ENCODE data around the gene FGR.
"Not testable (repeated sequence)": the region's sequence is repeated elsewhere in the genome, so short reads cannot be mapped to it uniquely, and the experiment has no call there.

FGR gene

GRCh38 chr1:27621051-27621920 is 13.7 kb downstream of the FGR start:
- ChIA-PET POLR2A (no interaction called here), CTCF (interaction anchor here (0.6 to 22.9 kb wide), 10 partner anchors 10 to 289 kb away, joined by 3 to 687 read pairs (median 4); partner anchors contain the start of genes AHDC1, FAM76A and IFI6)
- no peak overlapping the region for H3K4me3 ChIP-seq (ENCODE audit: low read depth, low read length)
- DNase-seq (ENCODE audit: low read depth, low spot score): no peak
- no peak for TF ChIP-seq CTCF (IDR thresholded peaks at IDR 0.05; ENCODE audit: insufficient read depth, low read length, missing control alignments)

GRCh38 chr1:27619782-27620438 is 15.1 kb downstream of the FGR start:
- CTCF ChIA-PET: interaction anchor here (0.6 to 22.9 kb wide), 6 partner anchors 8 to 320 kb away, joined by 3 to 687 read pairs (median 6); partner anchors contain the start of genes AHDC1 and IFI6
- DNase-seq (ENCODE audit: low read depth, low spot score); H3K4me3 ChIP-seq (ENCODE audit: low read depth, low read length); POLR2A ChIA-PET: not testable (repeated sequence)

- no peak overlapping the region for H3K4me3 ChIP-seq (ENCODE audit: low read depth, low read length)
Measured at GRCh38 chr1:27618341-27619082, 16.5 kb downstream of the FGR start.

GRCh38 chr1:27617420-27617819 is 17.6 kb downstream of the FGR start:
- no peak overlapping the region for H3K4me3 ChIP-seq (ENCODE audit: low read depth, low read length)
- CTCF ChIA-PET: interaction anchor here (1.1 to 22.9 kb wide), 5 partner anchors 10 to 321 kb away, joined by 3 to 687 read pairs (median 5); partner anchors contain the start of genes AHDC1 and IFI6
- TF ChIP-seq CTCF (IDR thresholded peaks at IDR 0.05; ENCODE audit: insufficient read depth, low read length, missing control alignments): no peak
- no peak for DNase-seq (ENCODE audit: low read depth, low spot score)
- POLR2A ChIA-PET: no interaction called here

More at GRCh38 chr1:27618341-27619082, 16.5 kb downstream of the FGR start:
- POLR2A ChIA-PET: no interaction called here
- TF ChIP-seq CTCF (IDR thresholded peaks at IDR 0.05; ENCODE audit: insufficient read depth, low read length, missing control alignments): no peak
- CTCF ChIA-PET: interaction anchor here (0.6 to 22.9 kb wide), 9 partner anchors 11 to 322 kb away, joined by 3 to 687 read pairs (median 3); partner anchors contain the start of genes AHDC1, IFI6 and MAP3K6
- DNase-seq (ENCODE audit: low read depth, low spot score): no peak

- ChIA-PET CTCF (interaction anchor here (1.1 to 22.9 kb wide), 7 partner anchors 9 to 316 kb away, joined by 3 to 687 read pairs (median 5); partner anchors contain the start of genes AHDC1 and IFI6), POLR2A (interaction anchor here (0.6 kb wide), 1 partner anchor 278 kb away, joined by 3 read pairs; no protein-coding TSS in a partner anchor)
- TF ChIP-seq CTCF (IDR thresholded peaks at IDR 0.05; ENCODE audit: insufficient read depth, low read length, missing control alignments): no peak
Measured at GRCh38 chr1:27616441-27616840, 18.5 kb downstream of the FGR start.

More at GRCh38 chr1:27616441-27616840, 18.5 kb downstream of the FGR start:
- H3K4me3 ChIP-seq (ENCODE audit: low read depth, low read length): no peak overlapping the region
- DNase-seq (ENCODE audit: low read depth, low spot score): no peak

Data from AG04449 (cell line).